Dermis blood vessel endothelial cell (primary cell): Measurements from ENCODE around the gene ATOH7. TPM values are rescaled to one million over a fixed set of nuclear protein-coding genes. Genes with fewer than 3 reads are reported as not detected.
"Not testable (repeated sequence)": the region's sequence is repeated elsewhere in the genome, so short reads cannot be mapped to it uniquely, and the experiment has no call there.

Experiments
- DNase-seq: peaks from one replicate; pipeline ENCODE4 v3.0.0; 2010
- total RNA-seq: library from RNA; depleted of rRNA; stranded (reverse); fragments of >200 nt; gene quantifications from 2 replicates; pipeline ENCODE4 v1.2.3, GENCODE V29; 2014

Gene ATOH7
- total RNA-seq, 1 donor from 2014 or later: not detected

- no peak for DNase-seq
These were observed 3.7 kb upstream of the ATOH7 start for GRCh38 chr10:68235581-68235980.

GRCh38 chr10:68235111-68235510, 3.2 kb upstream of the ATOH7 start:
- no peak for DNase-seq

GRCh38 chr10:68233046-68233445, 1.1 kb upstream of the ATOH7 start:
- no peak for DNase-seq

- peak; percentile 78 for DNase-seq
These were observed 652 bp downstream of the ATOH7 start for GRCh38 chr10:68231106-68231816.

GRCh38 chr10:68230268-68230667, 1.6 kb downstream of the ATOH7 start:
- no peak for DNase-seq

GRCh38 chr10:68224810-68225209, 7.1 kb downstream of the ATOH7 start:
- DNase-seq: no peak

GRCh38 chr10:68223535-68224165, 8.3 kb downstream of the ATOH7 start:
- no peak for DNase-seq

GRCh38 chr10:68222391-68222790, 9.5 kb downstream of the ATOH7 start:
- DNase-seq: no peak

GRCh38 chr10:68221196-68221595, 10.7 kb downstream of the ATOH7 start:
- no peak for DNase-seq

- no peak for DNase-seq
These were observed 13.1 kb downstream of the ATOH7 start for GRCh38 chr10:68218786-68219185.

GRCh38 chr10:68212721-68213352, 19.1 kb downstream of the ATOH7 start:
- DNase-seq: peak; percentile 56

- DNase-seq: no peak
These were observed 20.2 kb downstream of the ATOH7 start for GRCh38 chr10:68211669-68212068.

- DNase-seq: peak; percentile 90
These were observed 23.4 kb downstream of the ATOH7 start for GRCh38 chr10:68208424-68209042.

- peak; percentile 69 for DNase-seq
These were observed 29.0 kb downstream of the ATOH7 start for GRCh38 chr10:68202960-68203353.

- no peak for DNase-seq
These were observed 35.2 kb downstream of the ATOH7 start for GRCh38 chr10:68196701-68197100.

- DNase-seq: not testable (repeated sequence)
These were observed 36.1 kb downstream of the ATOH7 start for GRCh38 chr10:68195776-68196175.

- DNase-seq: no peak
These were observed 37.6 kb downstream of the ATOH7 start for GRCh38 chr10:68194290-68194689.

- no peak for DNase-seq
These were observed 39.8 kb downstream of the ATOH7 start for GRCh38 chr10:68192113-68192512.

GRCh38 chr10:68188835-68189234, 43.1 kb downstream of the ATOH7 start:
- no peak for DNase-seq

GRCh38 chr10:68185085-68185484, 46.8 kb downstream of the ATOH7 start:
- no peak for DNase-seq

GRCh38 chr10:68184546-68184945, 47.4 kb downstream of the ATOH7 start:
- peak; percentile 53 for DNase-seq
